GM12878 (cell line): Measurements from ENCODE around the gene NDUFV2. TPM values are rescaled to one million over a fixed set of nuclear protein-coding genes. Genes with fewer than 3 reads are reported as not detected.

ENCODE experiments used
- ATAC-seq: fragments of 200-7000 bp; cut with Tn5 transposase; 3 replicates; pipeline ENCODE4 v1.9.1; 2020; ENCODE audit warnings: mild to moderate bottlenecking, moderate library complexity
- BruUV-seq: library from RNA; stranded (reverse); fragments of 400-500 nt; replicated peaks from 2 replicates; lab custom pipeline; 2021; lab: Mats Ljungman, UMichigan
- CTCF ChIA-PET: fragments of 300-600 bp; sonication (Branson Sonifier 250); formaldehyde crosslinking; extraction: SDS; loops from one replicate; lab custom pipeline; 2021; ENCODE audit warnings: inconsistent platforms; lab: Yijun Ruan, JAX
- POLR2A ChIA-PET: fragments of 350-600 bp; formaldehyde crosslinking; extraction: SDS; loops from one replicate; lab custom pipeline; 2021; ENCODE audit warnings: inconsistent platforms; lab: Charles Lee
- RAD21 ChIA-PET: fragments of 300-600 bp; sonication (Branson Sonifier 250); formaldehyde crosslinking; loops from one replicate; lab custom pipeline; 2023; ENCODE audit warnings: antibody characterized with exemption; ENCODE audit not compliant: unreplicated experiment; lab: Charles Lee
- SMC1A ChIA-PET: fragments of 300-600 bp; sonication (Branson Sonifier 250); formaldehyde crosslinking; loops from one replicate; lab custom pipeline; 2023; ENCODE audit not compliant: unreplicated experiment, uncharacterized antibody; lab: Charles Lee
- DNase-seq: peaks from one replicate; pipeline ENCODE4 v3.0.0-alpha.2; 2011; ENCODE audit warnings: low read depth, low spot score
- FAIRE-seq: peaks from 3 replicates; lab custom pipeline; 2011; peaks lifted over from hg19 to GRCh38; lab: Jason Lieb, UNC
- H2AFZ ChIP-seq: 2 replicates; pipeline ENCODE4 v1.6.0; 2011; ENCODE audit warnings: low read depth, low read length, control low read depth; ENCODE audit not compliant: control insufficient read depth
- H3K27ac ChIP-seq: 2 replicates; pipeline ENCODE4 v1.5.1; 2011; ENCODE audit warnings: control low read depth; ENCODE audit not compliant: control insufficient read depth, insufficient read depth
- H3K27me3 ChIP-seq, 2 experiments: replicated peaks in 1 of 2; 2 replicates each; pipeline versions ENCODE4 v1.6.0 to v1.6.1; 2011; ENCODE audit warnings: low read length in 1 of 2; ENCODE audit not compliant: control insufficient read depth in 2 of 2, insufficient read depth in 2 of 2
- H3K36me3 ChIP-seq, 2 experiments: 2 replicates each; pipeline ENCODE4 v1.5.1; 2011; ENCODE audit warnings: low read length in 1 of 2; ENCODE audit not compliant: control insufficient read depth in 2 of 2, insufficient read depth in 2 of 2
- H3K4me1 ChIP-seq: 2 replicates; pipeline ENCODE4 v1.6.1; 2011; ENCODE audit warnings: mild to moderate bottlenecking, low read length, moderate library complexity, mixed read lengths; ENCODE audit not compliant: control insufficient read depth, insufficient read depth
- H3K4me2 ChIP-seq: 2 replicates; pipeline ENCODE4 v1.6.0; 2011; ENCODE audit warnings: control low read depth; ENCODE audit not compliant: control insufficient read depth, insufficient read depth
- H3K4me3 ChIP-seq: fragments of 200-600 bp; sonication (generic); 2 replicates; pipeline ENCODE4 v1.5.1; 2016
- H3K79me2 ChIP-seq: 2 replicates; pipeline ENCODE4 v1.6.0; 2011; ENCODE audit warnings: low read length; ENCODE audit not compliant: control insufficient read depth, insufficient read depth
- H3K9ac ChIP-seq: 2 replicates; pipeline ENCODE4 v1.8.0; 2011; ENCODE audit warnings: low read length, control low read depth, mixed read lengths; ENCODE audit not compliant: control insufficient read depth, insufficient read depth
- H3K9me3 ChIP-seq: replicated peaks from 3 replicates; pipeline ENCODE4 v1.5.1; 2011; ENCODE audit warnings: mild to moderate bottlenecking, low read length; ENCODE audit not compliant: control insufficient read depth, insufficient read depth
- H4K20me1 ChIP-seq: 2 replicates; pipeline ENCODE4 v1.6.0; 2011; ENCODE audit not compliant: control insufficient read depth, insufficient read depth
- SPI1 ChIP-seq: IDR thresholded peaks from 2 replicates; pipeline ENCODE4 v1.6.1; 2011; ENCODE audit warnings: low read depth, mild to moderate bottlenecking, low read length, moderate library complexity, borderline replicate concordance; ENCODE audit not compliant: insufficient read depth
- STAT3 ChIP-seq: IDR thresholded peaks from 2 replicates; pipeline ENCODE4 v1.6.1; 2011; ENCODE audit warnings: low read depth, low read length, improper control_type of control experiment
- WGBS: methylation state at CpG from one replicate; pipeline ENCODE4 v1.1.6; 2016; ENCODE audit warnings: low lambda C conversion rate; ENCODE audit not compliant: insufficient replicate concordance, insufficient coverage; ENCODE audit errors: missing lambda C conversion rate; 5-methylcytosine and 5-hydroxymethylcytosine counted together
- in situ Hi-C: fragments of 300-500 bp; cut with MboI; formaldehyde crosslinking; loops from 9 replicates; pipeline ENCODE4 v1.14.3; 2018; ENCODE audit warnings: mixed read lengths
- intact Hi-C: fragments of 100-400 bp; cut with micrococcal nuclease; formaldehyde crosslinking; loops from one replicate; pipeline ENCODE4 v1.14.2; 2022; ENCODE audit not compliant: unreplicated experiment
- polyA plus RNA-seq, 11 experiments: library from polyadenylated mRNA; depleted of rRNA in 4 of 11; unstranded in 6 of 11; stranded (reverse) in 5 of 11; fragments of >200 nt; fragmentation: Nextera tagmentation in 4 of 11; fragmentation: Illumina TruSeq in 1 of 11; extraction: Ambion mirVana in 4 of 11; extraction: Trizol in 1 of 11; gene quantifications; 1 replicate in 1 of 11; 2 replicates in 10 of 11; pipeline versions ENCODE4 v1.2.1 to v1.2.3, GENCODE V29; 2011 to 2016; ENCODE audit warnings: inconsistent platforms in 2 of 11, missing spikeins in 2 of 11, low read depth in 1 of 11
- total RNA-seq, 4 experiments: library from RNA; depleted of rRNA in 3 of 4; stranded (reverse); fragments of >200 nt in 3 of 4; fragmentation: Illumina TruSeq in 1 of 4; extraction: Trizol in 1 of 4; gene quantifications; 2 replicates each; pipeline versions ENCODE4 v1.2.1 to v1.2.3, GENCODE V29; 2013 to 2021

NDUFV2 gene
- total and polyA plus RNA-seq, 10 of the 15 experiments (the other 5 are each of a cell fraction or from before 2014, with no cell fraction given), result 236 to 590 (median 321) TPM

DNA sequence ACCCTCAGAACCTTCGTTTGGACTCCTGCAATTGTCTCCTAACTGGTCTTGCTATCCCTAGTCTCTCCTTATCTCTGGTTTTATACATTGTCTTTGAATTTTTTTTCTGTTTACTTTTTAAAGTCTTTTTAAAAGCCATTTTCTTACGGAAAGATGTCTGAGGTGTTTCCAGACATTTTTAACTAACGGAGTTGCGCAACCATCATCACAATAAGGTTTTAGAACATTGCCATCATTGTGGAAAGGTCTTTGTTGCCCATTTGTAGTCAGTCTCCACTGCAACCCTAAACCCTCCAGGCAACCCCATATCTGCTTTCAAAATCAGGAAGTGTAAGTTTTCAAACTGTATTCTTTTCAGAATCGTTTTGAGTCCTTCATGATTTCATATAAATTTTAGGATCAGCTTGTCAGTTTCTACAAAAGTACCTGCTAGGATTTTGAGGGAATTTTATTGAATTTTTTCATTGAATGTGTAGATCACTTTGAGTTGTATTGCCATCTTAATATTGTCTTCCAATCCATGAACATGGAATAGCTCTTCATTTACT is 80.4 kb downstream of the NDUFV2 start:
- in situ Hi-C loops, result no loop called here
- H3K4me2 ChIP-seq, result no peak overlapping the region
- peaks cover 39% of the 10 kb centered on the region for H3K79me2 ChIP-seq
- H3K4me3 ChIP-seq, result no peak overlapping the region
- 69% methylated on average over 5 of the region's 5 CpGs for WGBS
- ATAC-seq, result no peak
- TF ChIP-seq STAT3 (no peak), SPI1 (peak; percentile 47; the same call in 1 of the 2 replicates)
- TF ChIP-seq, all 136 proteins: peak for 1
- SMC1A ChIA-PET, result interaction anchor here (0.6 to 1.2 kb wide), 3 partner anchors 66 to 125 kb away, joined by 3 to 5 read pairs (median 3); no protein-coding TSS in a partner anchor
- Histone ChIP-seq H2AFZ (no peak overlapping the region), H3K27me3 (no peaks in the 10 kb centered on the region), H4K20me1 (no peaks in the 10 kb centered on the region), H3K9me3 (peaks cover 2% of the 10 kb centered on the region), H3K4me1 (peaks cover 15% of the 10 kb centered on the region), H3K36me3 (peaks cover 2 to 15% of the 10 kb centered on the region in 2 experiments; a peak in 3 of 4 replicates), H3K9ac (no peak overlapping the region), H3K27ac (no peak overlapping the region)
- FAIRE-seq, result no peak
- no TSS peak for BruUV-seq
- no peak for DNase-seq
- CTCF ChIA-PET, result interaction anchor here (0.8 kb wide), 1 partner anchor 22 kb away, joined by 3 read pairs; no protein-coding TSS in a partner anchor
- intact Hi-C loops, result no loop called here
- RAD21 ChIA-PET, result no interaction called here
- POLR2A ChIA-PET, result no interaction called here

Other genes starting within 250 kb of the NDUFV2 start
- 18.6 and 22.1 TPM in 2 replicates for gene ANKRD12, start 34.1 kb downstream of the NDUFV2 start, total RNA-seq (2014; rRNA removed)
- 30.4 and 33.2 TPM in 2 replicates for gene ANKRD12, start 34.1 kb downstream of the NDUFV2 start, total RNA-seq (2014; rRNA removed; fragmentation: Illumina TruSeq; extraction: Trizol)
- gene ANKRD12, start 34.1 kb downstream of the NDUFV2 start, total RNA-seq (2021), result 30.6 and 34.4 TPM in 2 replicates
- 11.5 and 18.3 TPM in 2 replicates for gene ANKRD12, start 34.1 kb downstream of the NDUFV2 start, polyA plus RNA-seq (2011; rRNA removed)
- 20.2 and 23.9 TPM in 2 replicates for gene ANKRD12, start 34.1 kb downstream of the NDUFV2 start, polyA plus RNA-seq (2014; fragmentation: Illumina TruSeq; extraction: Trizol)
- gene ANKRD12, start 34.1 kb downstream of the NDUFV2 start, polyA plus RNA-seq (2014; fragmentation: Nextera tagmentation; extraction: Ambion mirVana), result 10 to 100 TPM; 20.0 to 20.3 TPM
- gene ANKRD12, start 34.1 kb downstream of the NDUFV2 start, polyA plus RNA-seq (2014; rRNA removed), result 5.9 and 7.3 TPM in 2 replicates
- gene ANKRD12, start 34.1 kb downstream of the NDUFV2 start, polyA plus RNA-seq (2016; fragmentation: Nextera tagmentation; extraction: Ambion mirVana), result 10 to 100 TPM; 40.9 to 45.7 TPM
- gene TWSG1, start 232.1 kb downstream of the NDUFV2 start, total RNA-seq (2014; rRNA removed), result 27.3 and 36.7 TPM in 2 replicates
- gene TWSG1, start 232.1 kb downstream of the NDUFV2 start, total RNA-seq (2014; rRNA removed; fragmentation: Illumina TruSeq; extraction: Trizol), result 29.2 and 31.0 TPM in 2 replicates
- gene TWSG1, start 232.1 kb downstream of the NDUFV2 start, total RNA-seq (2021), result 29.7 and 31.3 TPM in 2 replicates
- gene TWSG1, start 232.1 kb downstream of the NDUFV2 start, polyA plus RNA-seq (2011; rRNA removed), result 24.2 and 28.7 TPM in 2 replicates
- 28.1 and 37.3 TPM in 2 replicates for gene TWSG1, start 232.1 kb downstream of the NDUFV2 start, polyA plus RNA-seq (2014; fragmentation: Illumina TruSeq; extraction: Trizol)
- gene TWSG1, start 232.1 kb downstream of the NDUFV2 start, polyA plus RNA-seq (2014; fragmentation: Nextera tagmentation; extraction: Ambion mirVana), result 10 to 100 TPM; 11.1 to 11.4 TPM
- gene TWSG1, start 232.1 kb downstream of the NDUFV2 start, polyA plus RNA-seq (2014; rRNA removed), result 14.7 and 17.6 TPM in 2 replicates
- 10 to 100 TPM; 43.5 to 45.1 TPM for gene TWSG1, start 232.1 kb downstream of the NDUFV2 start, polyA plus RNA-seq (2016; fragmentation: Nextera tagmentation; extraction: Ambion mirVana)